HL-60/S4 (cell line): Measurements from ENCODE around the gene AARS2.

Experiments
- in situ Hi-C: fragments of 300-500 bp; cut with MboI; formaldehyde crosslinking; loops from 2 replicates; pipeline ENCODE4 v1.14.3; 2022; ENCODE audit warnings: low sequenced_read_pairs

Gene AARS2

GRCh38 chr6:44303842-44304241 lies 9.3 kb downstream of the AARS2 start:
- in situ Hi-C loops = no loop called here

GRCh38 chr6:44302856-44303255 lies 10.3 kb downstream of the AARS2 start:
- in situ Hi-C loops = no loop called here

DNA sequence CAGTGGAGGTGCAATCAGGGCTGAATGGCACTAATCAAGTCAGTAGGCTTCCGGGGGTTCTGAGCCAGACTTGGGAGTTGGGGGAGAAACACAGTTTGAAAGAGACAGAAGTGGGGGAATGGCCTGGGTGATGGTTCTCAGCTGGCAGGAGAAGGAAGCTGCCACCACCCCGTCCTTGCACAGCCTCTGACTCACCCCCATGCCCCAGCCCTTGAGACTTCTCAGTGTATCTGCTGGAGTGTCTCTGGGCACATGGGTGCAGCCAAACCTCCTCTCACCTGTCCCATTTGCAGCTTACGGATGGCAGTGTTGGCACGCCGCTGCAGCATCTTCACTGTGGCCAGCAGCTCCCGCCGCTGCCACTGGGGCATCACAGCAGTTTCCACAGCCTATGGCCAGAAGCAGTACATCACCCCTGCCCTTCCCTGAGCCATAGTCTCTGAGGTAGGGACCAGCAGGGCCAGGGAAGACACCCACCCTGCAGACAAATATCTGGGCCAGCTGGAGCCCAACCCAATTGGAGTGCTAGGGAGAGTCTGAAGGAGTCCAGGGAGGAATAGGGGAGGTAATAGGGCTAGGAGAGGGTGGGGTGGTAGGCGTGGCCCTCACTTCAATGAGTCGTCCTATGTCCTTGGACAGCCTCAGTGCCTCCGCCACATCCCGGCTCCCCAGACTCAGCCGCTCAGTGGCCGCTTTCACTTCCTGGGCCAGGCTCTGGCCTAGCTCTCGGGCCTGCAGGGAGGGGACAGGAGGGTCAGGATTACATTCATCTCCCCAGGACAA lies 11.2 kb downstream of the AARS2 start:
- in situ Hi-C loops = no loop called here

DNA sequence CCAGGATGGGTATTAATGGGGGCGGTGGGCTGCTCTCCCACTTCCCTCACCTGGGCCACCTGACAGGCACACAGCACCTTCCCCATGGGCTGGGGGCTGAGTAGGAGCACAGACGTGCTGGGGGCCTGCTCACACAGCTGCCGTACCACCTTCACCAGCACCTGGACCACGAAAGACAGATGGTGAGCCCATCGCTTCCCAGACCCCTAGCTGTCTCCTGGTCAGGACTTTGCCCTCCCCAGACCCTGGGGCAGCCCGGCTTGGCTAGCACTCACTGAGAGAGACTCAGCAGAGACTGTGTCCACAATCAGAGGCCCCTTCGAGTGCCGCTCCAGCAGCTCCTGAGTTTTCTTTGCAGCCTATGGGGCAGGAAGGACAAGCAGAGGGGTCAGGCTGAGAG lies 12.0 kb downstream of the AARS2 start:
- in situ Hi-C loops = no loop called here

- in situ Hi-C loops = no loop called here
Observed at GRCh38 chr6:44300292-44300823, 12.8 kb downstream of the AARS2 start.

DNA sequence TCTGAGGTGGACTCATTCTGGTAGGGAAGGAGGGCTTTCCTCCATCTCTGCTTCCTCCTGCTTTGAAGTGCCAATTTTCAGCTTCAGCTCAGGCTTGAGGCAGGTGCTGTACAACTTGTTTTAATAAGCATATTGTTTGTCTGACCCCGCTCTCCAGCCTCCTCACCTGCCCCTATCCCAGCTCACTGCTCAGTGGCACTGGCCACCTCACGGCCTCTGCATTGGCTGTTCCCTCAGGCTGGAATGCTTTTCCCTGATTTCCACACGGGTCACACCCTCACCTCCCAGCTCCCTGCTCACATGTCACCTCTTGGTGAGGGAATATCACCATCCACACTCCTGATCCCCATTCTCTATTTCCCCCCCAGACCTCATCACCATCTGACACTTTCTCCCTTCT lies 14.3 kb downstream of the AARS2 start:
- in situ Hi-C loops = no loop called here

DNA sequence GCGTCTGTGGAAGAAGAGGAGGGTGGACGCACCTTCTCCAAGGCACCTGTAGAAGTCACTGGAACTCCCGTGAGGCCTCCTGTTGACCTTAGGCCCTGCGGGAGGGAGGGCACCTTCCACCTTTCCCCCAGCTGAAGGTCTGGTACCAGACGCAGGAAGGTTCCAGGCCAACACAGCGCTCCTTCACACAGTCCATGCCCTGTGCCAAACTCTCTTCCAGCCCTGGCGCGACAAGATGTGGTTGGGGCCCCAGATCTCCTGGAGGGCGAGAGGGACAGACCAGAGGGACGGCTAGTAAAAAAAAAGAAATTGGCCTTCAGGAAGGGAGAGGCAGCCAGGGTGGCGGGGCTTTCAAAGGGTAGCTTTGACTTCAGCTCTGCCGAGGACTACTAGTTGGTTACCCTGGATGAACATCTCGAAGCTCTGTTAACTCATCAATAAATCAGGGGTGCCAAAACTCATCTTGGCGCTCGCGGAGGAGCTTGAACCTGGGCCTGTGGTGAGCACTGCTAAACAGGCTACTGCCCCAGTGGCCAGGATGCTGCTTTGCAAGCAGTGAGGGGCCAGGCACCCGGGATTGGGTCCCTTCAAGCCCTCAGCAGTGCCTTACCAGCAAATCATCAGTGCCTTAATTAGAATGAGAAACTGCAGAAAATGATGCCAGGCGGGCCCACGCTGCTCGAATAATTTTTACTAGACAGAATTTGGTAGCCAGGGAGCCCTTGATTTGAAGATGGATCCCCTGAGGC lies 14.9 kb downstream of the AARS2 start:
- in situ Hi-C loops = no loop called here

- in situ Hi-C loops = no loop called here
Observed at GRCh38 chr6:44297063-44298038, 15.8 kb downstream of the AARS2 start.

- in situ Hi-C loops = no loop called here
Observed at GRCh38 chr6:44294832-44295791, 18.0 kb downstream of the AARS2 start.

DNA sequence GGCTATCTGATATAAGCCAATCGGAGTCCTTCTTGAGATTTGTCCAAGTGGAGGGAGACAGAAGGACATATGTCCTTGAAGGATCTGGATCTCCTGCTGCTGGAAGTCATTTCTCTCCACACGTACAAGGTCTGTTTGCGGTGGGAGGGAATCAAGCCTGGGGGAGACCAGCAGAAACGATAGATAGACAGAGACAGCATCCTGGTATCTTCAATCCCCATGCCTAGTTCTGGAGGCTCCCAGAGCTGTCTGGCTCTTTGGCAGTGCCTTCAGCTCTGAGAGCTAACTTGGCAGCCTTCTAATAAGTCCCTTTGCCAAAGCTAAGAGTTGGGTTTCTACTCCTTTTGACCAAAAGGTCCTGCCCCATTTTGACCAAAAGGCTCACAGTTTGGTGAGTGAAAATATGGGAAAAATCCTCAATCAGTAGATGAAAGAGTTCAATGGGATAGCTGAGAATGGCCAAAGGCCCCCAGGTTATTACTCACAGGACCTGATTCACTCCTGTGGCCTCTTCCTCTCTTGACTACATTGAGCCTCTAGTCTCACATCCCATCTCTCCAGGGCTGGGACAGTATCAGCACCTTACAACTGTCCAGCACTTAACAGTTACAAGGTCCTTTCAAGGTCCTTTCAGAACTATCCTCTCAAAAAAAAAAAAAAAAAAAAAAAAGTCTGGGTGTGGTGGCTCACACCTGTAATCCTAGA lies 20.3 kb downstream of the AARS2 start:
- in situ Hi-C loops = no loop called here

DNA sequence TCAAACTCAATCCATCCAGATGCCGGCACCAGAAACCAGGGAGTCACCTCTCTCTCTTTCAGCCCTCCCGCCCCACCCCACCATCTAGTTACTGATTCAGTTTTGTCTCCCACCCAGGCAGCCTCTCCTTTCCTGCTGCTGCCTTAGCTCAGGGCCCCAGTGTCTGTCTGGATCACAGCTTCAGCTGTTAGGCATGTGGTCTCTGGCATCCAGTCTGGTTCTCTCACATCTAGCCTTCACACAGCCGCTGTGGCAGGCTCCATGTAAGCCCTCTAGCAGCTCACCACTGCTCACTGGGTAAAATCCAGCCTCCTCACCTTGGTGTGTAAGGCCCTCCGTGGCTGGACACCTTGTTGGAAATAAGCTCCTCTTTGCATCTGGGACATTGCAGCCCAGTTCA lies 21.3 kb downstream of the AARS2 start:
- in situ Hi-C loops = no loop called here

- in situ Hi-C loops = no loop called here
Observed at GRCh38 chr6:44289726-44290260, 23.4 kb downstream of the AARS2 start.

DNA sequence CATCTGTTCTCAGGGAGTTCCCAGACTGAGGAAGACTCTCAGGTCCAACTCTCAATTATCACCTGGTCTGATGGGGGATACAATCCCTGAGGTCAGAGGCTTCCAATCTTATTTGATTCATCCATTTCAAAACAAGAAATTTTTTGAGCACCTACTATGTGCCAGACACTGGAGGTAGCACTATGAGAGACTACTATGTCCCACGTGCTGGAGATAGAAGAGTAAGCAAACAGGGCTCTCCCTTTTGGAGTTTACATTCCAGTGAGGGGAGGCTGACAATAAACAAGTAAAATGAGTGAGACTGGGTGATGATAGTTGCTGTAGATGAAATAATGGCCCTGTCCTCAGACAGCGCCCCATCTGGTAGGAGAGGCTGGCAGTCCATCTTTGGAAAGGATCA lies 26.4 kb downstream of the AARS2 start:
- in situ Hi-C loops = no loop called here

DNA sequence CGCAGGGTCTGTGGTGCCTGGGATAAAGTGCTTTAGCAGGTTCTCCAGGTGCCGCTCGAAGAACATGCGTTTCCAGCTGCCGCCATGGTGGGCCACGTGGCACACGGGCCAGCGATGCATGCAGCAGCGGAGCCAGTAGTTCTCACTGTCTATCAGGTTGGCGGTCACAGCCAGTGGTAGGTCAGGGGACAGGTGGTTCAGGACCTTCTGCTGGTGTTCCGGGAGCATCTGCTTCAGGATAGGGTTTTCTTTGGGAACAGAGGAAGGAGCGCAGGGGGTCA lies 26.9 kb downstream of the AARS2 start:
- in situ Hi-C loops = no loop called here

DNA sequence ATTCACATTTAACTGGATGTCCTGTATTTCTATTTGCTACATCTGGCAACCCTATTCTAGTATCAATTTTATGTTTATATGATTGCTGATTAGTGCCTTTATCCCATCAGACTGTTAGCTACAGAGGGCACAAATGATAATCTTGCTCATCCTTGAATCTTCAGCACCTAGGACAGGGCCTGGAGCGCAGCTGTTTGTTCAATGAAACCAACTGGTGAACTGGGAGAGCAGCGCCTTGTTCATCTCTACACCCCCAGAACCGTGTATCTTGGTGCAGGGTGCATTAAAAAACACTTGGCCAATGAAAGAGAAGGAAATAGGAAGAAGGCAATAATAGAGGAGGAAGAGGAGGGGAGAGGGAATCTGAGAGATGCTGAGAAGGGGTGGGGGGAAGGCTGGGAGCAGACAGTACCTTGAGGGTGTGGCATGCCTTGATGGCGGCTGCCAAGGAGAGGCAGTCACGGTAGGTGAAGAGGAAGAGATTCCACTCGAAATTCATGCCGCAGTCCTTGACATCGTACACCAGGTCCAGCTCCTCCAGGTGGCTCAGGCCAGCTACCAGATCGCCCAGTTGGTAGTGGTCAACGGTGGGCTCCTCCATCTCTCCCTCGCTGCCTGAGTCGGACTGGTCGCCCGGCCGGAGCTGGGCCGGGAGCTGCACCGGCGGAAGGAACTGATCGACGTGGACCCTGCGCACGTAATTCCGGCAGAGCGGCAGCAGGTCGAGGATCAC lies 27.4 kb downstream of the AARS2 start:
- in situ Hi-C loops = no loop called here

GRCh38 chr6:44284867-44285266 lies 28.3 kb downstream of the AARS2 start:
- in situ Hi-C loops = no loop called here

- in situ Hi-C loops = no loop called here
Observed at GRCh38 chr6:44284121-44284520, 29.0 kb downstream of the AARS2 start.
